Gastrocnemius medialis (tissue), 4 donors: Measurements from ENCODE around the gene DDX56.

Experiments
- CTCF ChIP-seq, 5 experiments: fragments of 450-650 bp in 3 of 5; fragments of 200-600 bp in 2 of 5; sonication (generic) in 2 of 5; IDR thresholded peaks in 4 of 5; conservative IDR thresholded peaks in 1 of 5; 1 replicate in 4 of 5; 2 replicates in 1 of 5; pipeline ENCODE4 v1.5.1; 2016 to 2019; ENCODE audit warnings: antibody characterized with exemption in 5 of 5, mild to moderate bottlenecking in 3 of 5, moderate library complexity in 3 of 5
- POLR2A ChIP-seq, 2 donors: fragments of 450-650 bp; IDR thresholded peaks; one replicate each; pipeline ENCODE4 v1.6.1; 2017; ENCODE audit warnings: antibody characterized with exemption in 2 of 2, mild to moderate bottlenecking in 2 of 2, moderate library complexity in 2 of 2

- no peak for TF ChIP-seq POLR2A (IDR thresholded peaks at IDR 0.05)
- TF ChIP-seq CTCF (IDR thresholded peaks at IDR 0.05 in 4 of 5, conservative IDR thresholded peaks at IDR 0.05 in 1 of 5), result no peak
Observed at GRCh38 chr7:44615149-44615611, 41.5 kb upstream of the DDX56 start.
